Measurements from ENCODE around the gene RIPOR3.
A peak's percentile ranks its signal among the peaks of the same experiment; 100 is the strongest.
"Not testable (repeated sequence)": the region's sequence is repeated elsewhere in the genome, so short reads cannot be mapped to it uniquely, and the experiment has no call there.

Gene RIPOR3

GRCh38 chr20:50578061-50578777 lies 113.1 kb downstream of the RIPOR3 start:
- no peak for DNase-seq (ENCODE audit: extremely low read depth in 1 of 2, low read depth in 1 of 2)

DNA sequence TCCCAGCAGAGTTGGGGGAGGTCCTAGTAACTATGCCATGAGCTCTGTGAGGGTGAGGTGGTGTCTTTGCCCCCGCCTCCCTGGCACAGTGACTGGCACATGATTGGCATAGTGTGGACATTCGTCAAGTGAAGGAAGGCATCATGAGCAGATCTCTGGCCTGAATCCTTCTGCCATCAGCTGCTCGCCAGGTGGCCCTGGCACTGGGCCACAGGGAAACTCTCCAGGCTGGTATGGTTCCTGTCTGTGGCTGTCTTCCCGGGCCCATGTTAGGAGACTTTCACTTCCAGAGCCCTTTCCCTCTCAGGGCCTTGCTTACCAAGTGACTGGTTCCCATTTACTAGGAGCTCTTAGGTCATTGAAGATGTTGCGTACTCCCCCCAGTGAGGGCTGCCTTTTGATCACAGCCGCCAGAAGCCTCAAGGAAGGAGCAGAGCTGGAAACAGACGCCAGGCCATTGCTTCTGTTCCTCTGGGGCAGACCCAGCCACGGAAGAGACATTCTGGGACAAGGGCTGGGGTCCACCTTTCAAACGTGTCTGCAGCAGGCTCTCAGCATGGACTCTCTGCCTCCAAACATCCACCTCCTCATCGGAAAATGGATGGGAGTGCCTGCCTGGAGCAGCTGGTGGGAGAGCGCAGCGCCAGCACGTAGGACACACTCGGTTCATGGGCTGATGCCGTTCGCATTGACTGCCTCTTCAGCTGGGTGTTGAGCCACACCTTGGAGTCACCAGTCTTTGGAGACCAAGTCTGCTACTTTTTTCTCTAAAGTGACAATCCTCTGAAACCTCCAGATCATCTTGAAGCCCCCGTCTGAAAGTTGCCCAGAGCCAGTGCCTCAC lies 113.9 kb downstream of the RIPOR3 start:
- no peak for DNase-seq (ENCODE audit: extremely low read depth in 1 of 2, low read depth in 1 of 2)

DNA sequence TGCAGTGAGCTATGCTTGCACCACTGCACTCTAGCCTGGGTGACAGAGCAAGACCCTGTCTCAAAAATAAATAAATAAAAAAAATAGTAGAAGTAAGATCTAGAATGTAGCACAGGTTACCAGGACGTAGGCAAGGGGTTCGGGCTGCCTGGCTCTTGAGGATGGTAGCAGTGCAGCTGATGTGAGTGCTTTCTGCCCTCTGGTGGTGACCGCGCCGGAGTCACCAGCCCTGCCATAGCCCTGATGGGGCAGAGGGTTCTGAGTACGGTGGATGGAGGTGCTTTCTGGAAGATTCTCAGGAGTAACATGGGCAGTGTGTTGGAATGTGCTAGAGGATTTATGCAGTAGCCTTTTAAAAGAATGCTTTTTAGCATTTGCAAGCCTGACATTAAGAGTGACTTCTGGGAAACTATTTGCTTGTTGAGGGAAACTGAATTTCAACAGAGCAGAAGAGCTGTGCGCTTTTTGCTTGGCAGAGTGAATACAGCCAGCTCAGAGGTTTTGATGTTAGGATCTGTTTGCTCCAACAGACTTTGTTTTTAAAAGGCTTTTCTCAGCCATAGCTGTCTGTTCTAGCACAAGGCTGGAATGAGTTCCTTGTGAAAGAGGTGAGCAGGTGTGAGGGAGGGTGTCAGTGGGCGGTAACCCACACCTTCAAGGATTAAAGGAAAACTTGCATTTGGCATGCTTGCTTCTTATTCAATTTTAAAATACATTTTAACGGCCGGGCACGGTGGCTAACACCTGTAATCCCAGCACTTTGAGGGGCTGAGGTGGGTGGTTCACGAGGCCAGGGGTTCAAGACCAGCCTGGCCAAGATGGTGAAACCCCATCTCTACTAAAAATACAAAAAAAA lies 115.2 kb downstream of the RIPOR3 start:
- DNase-seq (ENCODE audit: extremely low read depth in 1 of 2, low read depth in 1 of 2), result peak in 1 of 2 donors; percentile 54

DNA sequence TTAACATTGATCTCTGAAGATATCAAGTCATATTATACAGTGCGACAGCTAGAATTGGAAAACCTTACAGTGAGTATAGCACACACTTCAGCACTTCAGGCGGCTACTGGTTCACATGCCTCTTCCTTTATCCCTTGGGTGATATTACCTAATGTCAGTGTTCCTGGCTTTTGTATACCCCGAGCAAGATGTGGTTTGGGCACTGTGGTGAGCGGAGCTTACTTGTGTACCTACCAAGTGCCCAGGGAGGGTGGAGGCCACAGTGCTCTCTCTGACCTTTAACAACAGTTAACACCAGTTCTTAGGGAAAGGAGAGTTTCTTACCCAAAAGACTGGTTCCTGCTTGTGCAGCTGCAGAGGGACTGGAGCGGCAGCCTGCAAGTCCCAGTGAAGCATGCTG lies 116.8 kb downstream of the RIPOR3 start:
- DNase-seq (ENCODE audit: extremely low read depth in 1 of 2, low read depth in 1 of 2), result no peak

- no peak for DNase-seq (ENCODE audit: extremely low read depth in 1 of 2, low read depth in 1 of 2)
Observed at GRCh38 chr20:50574108-50574507, 117.2 kb downstream of the RIPOR3 start.

DNA sequence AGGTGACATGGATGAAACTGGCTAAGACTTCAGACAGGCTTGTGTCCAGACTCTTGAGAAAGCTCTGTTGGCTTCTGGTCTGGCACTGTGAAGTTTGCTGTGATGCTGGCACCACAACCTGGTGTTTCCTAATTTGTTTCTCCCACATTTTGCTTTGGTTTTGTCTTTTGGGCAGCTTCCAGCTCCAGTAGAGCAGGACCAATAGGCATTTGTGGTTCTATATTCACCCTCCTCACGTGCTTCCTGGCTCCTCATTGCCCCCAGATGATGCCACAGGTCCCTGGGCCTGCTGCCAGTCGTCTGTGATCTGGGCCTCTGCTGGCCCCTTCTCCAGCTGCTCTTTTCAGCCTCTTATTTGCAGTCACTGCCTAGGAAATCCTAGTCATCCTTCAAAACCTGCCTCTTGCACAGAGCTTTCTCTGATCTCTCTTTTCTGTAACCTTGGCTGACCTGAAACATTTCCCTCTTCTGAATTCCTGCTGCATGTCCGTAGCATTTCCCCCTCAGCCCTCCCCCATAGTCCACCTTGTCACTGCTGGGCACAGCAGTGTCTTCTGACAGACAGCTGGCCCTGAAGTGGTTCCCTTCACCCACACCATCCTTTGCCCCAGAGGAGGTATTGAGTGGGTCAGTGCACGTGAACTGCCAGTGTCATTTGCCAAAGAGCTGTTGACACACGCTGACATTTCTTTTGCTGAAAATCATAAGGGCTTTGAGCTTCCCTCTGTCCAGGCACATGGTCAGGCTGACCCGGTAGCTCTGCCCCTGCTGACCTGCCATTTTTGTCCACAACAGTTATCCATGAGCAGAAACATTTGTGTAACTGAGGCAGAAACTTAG lies 118.2 kb downstream of the RIPOR3 start:
- DNase-seq (ENCODE audit: extremely low read depth in 1 of 2, low read depth in 1 of 2), result no peak

DNA sequence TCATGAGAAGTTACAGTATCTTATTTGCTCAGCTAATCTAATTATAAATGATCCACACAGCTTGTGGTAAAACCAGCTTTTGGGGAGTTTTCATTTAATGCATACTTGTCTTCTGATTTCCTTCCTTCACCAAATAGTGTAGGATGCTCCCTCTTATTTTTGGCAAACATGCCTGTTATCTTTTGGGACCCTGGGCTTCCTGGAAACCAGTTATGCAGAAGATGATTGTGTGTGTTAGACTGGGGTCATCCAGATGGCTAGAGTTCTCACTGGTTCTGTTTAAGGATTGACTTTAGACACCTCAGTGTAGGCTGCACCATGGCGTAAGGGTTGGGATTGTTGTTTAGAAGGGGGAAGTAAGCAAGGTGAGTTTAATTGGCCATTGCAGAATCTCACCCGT lies 119.9 kb downstream of the RIPOR3 start:
- no peak for DNase-seq (ENCODE audit: extremely low read depth in 1 of 2, low read depth in 1 of 2)

DNA sequence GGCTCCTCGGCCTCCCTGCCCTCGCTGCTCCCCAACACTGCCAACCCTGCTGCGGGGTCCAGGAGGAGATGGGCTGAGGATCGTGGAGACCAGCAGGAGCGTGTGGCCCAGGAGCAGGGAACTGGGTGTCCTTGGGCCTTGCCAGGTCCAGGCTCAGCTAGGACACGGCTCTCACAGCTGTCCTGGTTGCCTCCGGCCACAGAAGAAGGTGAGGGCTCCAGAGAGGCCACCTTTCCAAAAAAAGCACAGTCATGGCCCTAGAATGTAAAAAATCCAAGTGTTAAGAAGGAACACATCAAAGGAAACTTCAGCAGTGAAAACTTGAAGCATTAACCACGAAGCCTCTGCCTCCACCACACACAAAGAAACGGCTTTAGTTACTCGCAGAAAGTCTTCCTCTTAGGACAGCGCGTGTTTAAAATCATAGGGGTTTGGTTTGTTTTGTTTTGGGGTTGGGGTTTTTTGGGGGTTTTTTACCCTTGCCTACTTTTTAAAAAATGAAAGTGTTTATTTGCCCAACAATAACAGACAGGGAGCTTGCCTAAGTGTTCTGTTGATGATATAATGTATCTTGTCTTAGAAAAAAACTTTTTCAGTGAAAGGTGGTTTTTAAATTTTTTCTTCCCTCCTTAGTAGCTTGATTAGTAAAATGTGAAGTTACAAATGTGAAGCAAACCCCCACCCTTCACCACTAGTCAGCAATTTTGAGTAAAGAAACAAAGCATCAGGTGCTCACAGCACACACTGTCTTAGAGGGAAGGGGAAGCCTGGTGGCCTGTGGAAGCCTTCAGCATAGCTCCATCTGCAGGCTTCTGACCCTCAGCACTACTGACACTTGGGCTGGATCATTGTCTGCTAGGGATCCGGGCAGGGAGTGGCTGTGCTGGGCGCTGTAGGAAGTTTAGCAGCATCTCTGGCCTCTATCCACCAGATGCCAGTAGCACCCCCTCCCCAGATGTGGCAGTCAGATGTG lies 121.2 kb downstream of the RIPOR3 start:
- no peak for DNase-seq (ENCODE audit: extremely low read depth in 1 of 2, low read depth in 1 of 2)

GRCh38 chr20:50569487-50569863 lies 121.9 kb downstream of the RIPOR3 start:
- DNase-seq (ENCODE audit: extremely low read depth in 1 of 2, low read depth in 1 of 2), result not testable (repeated sequence)

DNA sequence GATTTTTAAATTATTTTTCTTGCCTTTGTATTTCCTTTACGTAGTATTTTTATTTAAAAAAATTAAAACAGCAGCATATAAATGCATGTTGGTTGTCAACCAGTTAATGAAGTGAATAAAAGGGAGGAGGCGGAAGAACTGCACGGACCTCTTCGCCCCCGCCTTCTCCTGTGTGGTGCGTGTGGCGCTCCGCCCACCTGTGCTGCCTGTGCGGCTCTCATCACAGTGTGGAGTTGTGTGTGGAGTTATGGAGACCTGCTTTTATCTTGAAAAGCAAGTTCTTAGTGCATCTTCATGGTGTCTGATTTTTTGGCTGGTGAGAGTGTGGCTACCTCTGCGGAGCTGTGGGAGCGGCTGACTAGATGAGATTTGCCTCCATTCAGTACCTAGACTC lies 122.8 kb downstream of the RIPOR3 start:
- DNase-seq (ENCODE audit: extremely low read depth in 1 of 2, low read depth in 1 of 2), result no peak

- DNase-seq (ENCODE audit: extremely low read depth in 1 of 2, low read depth in 1 of 2), result no peak
Observed at GRCh38 chr20:50567860-50568548, 123.3 kb downstream of the RIPOR3 start.

DNA sequence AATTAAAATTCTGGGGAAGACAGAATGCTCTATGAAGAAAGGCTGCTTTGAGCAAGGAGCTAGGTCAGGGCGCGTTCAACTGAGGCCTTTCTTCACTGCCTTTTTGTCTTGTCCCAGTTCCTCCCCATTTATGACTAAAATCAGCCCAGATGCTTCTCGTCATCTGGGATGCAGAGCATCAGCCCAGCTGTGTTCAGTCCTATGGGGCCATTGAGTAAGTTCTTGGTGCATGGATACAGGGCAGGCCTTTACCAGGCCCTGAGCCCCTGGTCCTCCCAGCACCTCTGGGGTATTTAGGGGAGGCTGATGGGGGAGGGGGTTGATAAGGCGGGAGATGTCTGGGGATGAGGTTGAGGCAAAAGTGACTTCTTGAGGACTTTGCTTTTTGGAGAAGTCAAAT lies 125.5 kb downstream of the RIPOR3 start:
- no peak for DNase-seq (ENCODE audit: extremely low read depth in 1 of 2, low read depth in 1 of 2)

DNA sequence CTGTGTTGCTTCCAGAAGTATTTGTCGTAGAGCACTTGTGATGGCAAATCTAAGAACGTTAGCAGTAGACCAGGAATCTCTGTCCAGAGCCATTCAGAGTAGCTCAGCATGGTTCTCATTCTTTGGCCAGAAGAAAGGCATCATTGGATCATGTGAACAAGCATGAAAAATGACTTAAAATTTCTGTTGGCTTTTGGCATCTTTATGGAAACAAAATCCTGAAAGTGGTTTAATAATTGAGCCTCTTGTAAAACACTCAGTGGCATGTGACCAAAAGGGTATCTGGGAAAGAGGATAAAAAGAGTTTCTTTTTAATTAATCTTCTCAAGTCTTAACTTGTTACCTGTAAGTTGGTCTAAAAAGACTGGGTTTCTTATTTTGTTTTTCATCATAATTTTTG lies 126.0 kb downstream of the RIPOR3 start:
- DNase-seq (ENCODE audit: extremely low read depth in 1 of 2, low read depth in 1 of 2), result no peak

GRCh38 chr20:50563133-50563944 lies 128.0 kb downstream of the RIPOR3 start:
- DNase-seq (ENCODE audit: extremely low read depth in 1 of 2, low read depth in 1 of 2), result no peak

DNA sequence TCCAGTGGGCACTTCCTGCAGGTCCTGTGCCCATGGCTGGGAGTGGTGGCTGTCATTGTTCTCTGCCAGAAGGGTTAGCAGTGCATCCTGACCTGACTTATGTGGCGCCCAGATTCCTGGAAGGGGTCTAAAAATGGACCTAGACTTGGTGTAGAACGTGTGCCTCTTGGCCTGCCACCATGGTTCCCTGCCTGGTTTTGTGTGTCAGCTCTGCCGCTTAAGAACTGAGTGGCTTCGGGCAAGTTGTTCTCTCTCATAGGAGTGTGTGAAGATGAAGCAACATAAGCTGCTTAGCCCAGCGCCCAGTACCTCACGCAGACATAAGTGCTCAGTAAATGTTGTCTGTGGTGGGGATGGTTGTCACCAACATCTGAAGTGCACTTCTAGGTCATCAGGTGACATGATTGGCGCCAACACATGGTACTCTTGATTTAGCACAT lies 129.1 kb downstream of the RIPOR3 start:
- DNase-seq (ENCODE audit: extremely low read depth in 1 of 2, low read depth in 1 of 2), result no peak

GRCh38 chr20:50561379-50562078 lies 129.8 kb downstream of the RIPOR3 start:
- peak in 1 of 2 donors; percentile 10 for DNase-seq (ENCODE audit: extremely low read depth in 1 of 2, low read depth in 1 of 2)

- DNase-seq (ENCODE audit: extremely low read depth in 1 of 2, low read depth in 1 of 2), result no peak
Observed at GRCh38 chr20:50560867-50561266, 130.5 kb downstream of the RIPOR3 start.

Measured in activated CD8-positive, alpha-beta memory T cell treated with anti-CD3 and anti-CD28 coated beads for 1 hour (primary cell).